HUES48 (cell line): ENCODE results near the gene NFATC3.
"Not testable (repeated sequence)": the region's sequence is repeated elsewhere in the genome, so short reads cannot be mapped to it uniquely, and the experiment has no call there.

Experiments
- H3K27ac ChIP-seq: one replicate; pipeline ENCODE4 v1.7.0; 2013; ENCODE audit warnings: low read depth, low read length, inconsistent platforms
- H3K27me3 ChIP-seq: 2 replicates; pipeline ENCODE4 v1.6.1; 2013; ENCODE audit warnings: mild to moderate bottlenecking, low read length; ENCODE audit not compliant: control insufficient read depth, insufficient read depth
- H3K36me3 ChIP-seq: 2 replicates; pipeline ENCODE4 v1.6.1; 2013; ENCODE audit warnings: low read length; ENCODE audit not compliant: control insufficient read depth, insufficient read depth
- H3K4me1 ChIP-seq: 2 replicates; pipeline ENCODE4 v1.6.1; 2013; ENCODE audit warnings: mild to moderate bottlenecking, low read length; ENCODE audit not compliant: control insufficient read depth, insufficient read depth
- H3K4me3 ChIP-seq: 2 replicates; pipeline ENCODE4 v1.5.1; 2013; ENCODE audit warnings: mild to moderate bottlenecking, low read depth, low read length
- H3K9ac ChIP-seq: 2 replicates; pipeline ENCODE4 v1.6.1; 2013; ENCODE audit warnings: mild to moderate bottlenecking, low read depth, low read length, moderate library complexity
- H3K9me3 ChIP-seq: 2 replicates; pipeline ENCODE4 v1.6.1; 2013; ENCODE audit warnings: low read length; ENCODE audit not compliant: control insufficient read depth, insufficient read depth

NFATC3 gene

GRCh38 chr16:68107230-68107928 is 22.2 kb downstream of the NFATC3 start:
- not testable (repeated sequence) for H3K9ac ChIP-seq, H3K4me1 ChIP-seq, H3K9me3 ChIP-seq, H3K36me3 ChIP-seq, H3K27ac ChIP-seq, H3K27me3 ChIP-seq, H3K4me3 ChIP-seq

- not testable (repeated sequence) for H3K4me3 ChIP-seq, H3K27ac ChIP-seq, H3K36me3 ChIP-seq, H3K9ac ChIP-seq, H3K27me3 ChIP-seq, H3K9me3 ChIP-seq, H3K4me1 ChIP-seq
These were observed 24.0 kb downstream of the NFATC3 start for GRCh38 chr16:68109156-68109555.

GRCh38 chr16:68110611-68111010 is 25.4 kb downstream of the NFATC3 start:
- H3K36me3 ChIP-seq, H3K4me1 ChIP-seq, H3K9me3 ChIP-seq, H3K27me3 ChIP-seq, H3K4me3 ChIP-seq, H3K9ac ChIP-seq, H3K27ac ChIP-seq: not testable (repeated sequence)

- no peak overlapping the region for H3K4me3 ChIP-seq
These were observed 26.2 kb downstream of the NFATC3 start for GRCh38 chr16:68111379-68111778.

GRCh38 chr16:68113059-68113761 is 28.0 kb downstream of the NFATC3 start:
- Histone ChIP-seq H3K9me3 (no peaks in the 10 kb centered on the region), H3K4me3 (no peak overlapping the region), H3K27me3 (no peaks in the 10 kb centered on the region), H3K27ac (no peak overlapping the region), H3K4me1 (no peaks in the 10 kb centered on the region), H3K9ac (no peak overlapping the region), H3K36me3 (no peaks in the 10 kb centered on the region)

More at GRCh38 chr16:68111379-68111778, 26.2 kb downstream of the NFATC3 start:
- H3K36me3 ChIP-seq: no peaks in the 10 kb centered on the region
- H3K27me3 ChIP-seq: no peaks in the 10 kb centered on the region
- no peak overlapping the region for H3K27ac ChIP-seq
- no peaks in the 10 kb centered on the region for H3K4me1 ChIP-seq
- H3K9me3 ChIP-seq: no peaks in the 10 kb centered on the region
- H3K9ac ChIP-seq: no peak overlapping the region

- Histone ChIP-seq H3K4me1 (no peaks in the 10 kb centered on the region), H3K9ac (no peak overlapping the region), H3K9me3 (no peaks in the 10 kb centered on the region), H3K27ac (no peak overlapping the region), H3K27me3 (no peaks in the 10 kb centered on the region), H3K36me3 (no peaks in the 10 kb centered on the region), H3K4me3 (no peak overlapping the region)
These were observed 28.6 kb downstream of the NFATC3 start for GRCh38 chr16:68113765-68114240.

GRCh38 chr16:68114939-68115338 is 29.8 kb downstream of the NFATC3 start:
- not testable (repeated sequence) for H3K4me1 ChIP-seq, H3K9ac ChIP-seq, H3K9me3 ChIP-seq, H3K27ac ChIP-seq, H3K36me3 ChIP-seq, H3K27me3 ChIP-seq, H3K4me3 ChIP-seq

GRCh38 chr16:68115851-68116250 is 30.7 kb downstream of the NFATC3 start:
- Histone ChIP-seq H3K27me3 (no peaks in the 10 kb centered on the region), H3K27ac (no peak overlapping the region), H3K9ac (no peak overlapping the region), H3K4me1 (no peaks in the 10 kb centered on the region), H3K4me3 (no peak overlapping the region), H3K36me3 (no peaks in the 10 kb centered on the region), H3K9me3 (no peaks in the 10 kb centered on the region)

- Histone ChIP-seq H3K9me3 (no peaks in the 10 kb centered on the region), H3K4me3 (no peak overlapping the region), H3K27ac (no peak overlapping the region), H3K4me1 (no peaks in the 10 kb centered on the region), H3K27me3 (no peaks in the 10 kb centered on the region), H3K36me3 (no peaks in the 10 kb centered on the region), H3K9ac (no peak overlapping the region)
These were observed 31.2 kb downstream of the NFATC3 start for GRCh38 chr16:68116256-68116867.

GRCh38 chr16:68117884-68118283 is 32.7 kb downstream of the NFATC3 start:
- Histone ChIP-seq H3K9me3 (no peaks in the 10 kb centered on the region), H3K9ac (no peak overlapping the region), H3K4me1 (no peaks in the 10 kb centered on the region), H3K36me3 (no peaks in the 10 kb centered on the region), H3K27ac (no peak overlapping the region), H3K4me3 (no peak overlapping the region), H3K27me3 (no peaks in the 10 kb centered on the region)

- H3K4me1 ChIP-seq, H3K9me3 ChIP-seq, H3K36me3 ChIP-seq, H3K27me3 ChIP-seq, H3K9ac ChIP-seq, H3K4me3 ChIP-seq, H3K27ac ChIP-seq: not testable (repeated sequence)
These were observed 33.8 kb downstream of the NFATC3 start for GRCh38 chr16:68118954-68119353.
